ENCODE measurements around the gene CLIC1. TPM values are rescaled to one million over a fixed set of nuclear protein-coding genes. Genes with fewer than 3 reads are reported as not detected.
A peak's percentile ranks its signal among the peaks of the same experiment; 100 is the strongest.

CLIC1 gene
- polyA plus RNA-seq, 5 donors = 265 to 287 (median 272) TPM

GRCh38 chr6:31740397-31741223 lies 4.3 kb upstream of the CLIC1 start:
- DNase-seq = no peak

- peak; percentile 98 to 99 for DNase-seq
Measured at GRCh38 chr6:31739639-31740396, 3.5 kb upstream of the CLIC1 start, which contains the start of gene MSH5. Gene MSH5 (plus strand): TSS chr6:31740005. CDS start chr6:31740467, 462 bp downstream.

GRCh38 chr6:31737991-31738979 lies 2.0 kb upstream of the CLIC1 start:
- DNase-seq = peak; percentile 69 to 78

DNA sequence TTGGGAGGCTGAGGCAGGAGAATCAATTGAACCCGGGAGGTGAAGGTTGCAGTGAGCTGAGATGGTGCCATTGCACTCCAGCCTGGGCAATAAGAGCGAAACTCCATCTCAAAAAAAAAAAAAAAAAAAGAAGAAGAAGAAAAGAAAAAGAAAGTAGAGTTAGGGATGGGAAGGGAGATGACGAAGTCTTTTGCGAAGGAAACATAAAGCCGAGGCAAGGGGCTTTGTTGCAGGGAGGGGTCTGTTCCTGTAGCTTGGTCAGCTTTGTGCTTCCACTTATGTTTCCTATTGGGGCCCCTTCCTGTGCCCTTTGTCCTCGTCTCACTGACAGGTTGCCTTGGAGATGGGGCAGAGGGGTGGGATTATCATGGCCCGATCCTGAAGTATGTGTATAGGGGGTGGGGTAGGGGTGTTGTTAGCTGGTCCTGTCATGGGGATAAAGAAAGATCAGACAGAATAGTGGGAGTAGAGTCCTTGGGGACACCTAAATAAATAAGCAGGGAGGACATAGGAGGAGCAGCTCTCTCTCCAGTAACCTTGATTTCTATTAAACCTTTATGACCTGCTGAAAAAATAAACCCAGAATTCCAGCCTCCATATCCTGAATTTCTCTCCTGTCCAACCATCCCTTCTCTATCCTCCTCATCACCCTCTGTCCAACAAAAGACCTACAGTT lies 1.1 kb upstream of the CLIC1 start:
- peak in 1 of 2 donors; percentile 61 for DNase-seq

GRCh38 chr6:31736768-31737314 lies 511 bp upstream of the CLIC1 start:
- DNase-seq = no peak

- DNase-seq = peak in 1 of 2 donors; percentile 42
Measured at GRCh38 chr6:31734821-31735406, 1.4 kb downstream of the CLIC1 start.

DNA sequence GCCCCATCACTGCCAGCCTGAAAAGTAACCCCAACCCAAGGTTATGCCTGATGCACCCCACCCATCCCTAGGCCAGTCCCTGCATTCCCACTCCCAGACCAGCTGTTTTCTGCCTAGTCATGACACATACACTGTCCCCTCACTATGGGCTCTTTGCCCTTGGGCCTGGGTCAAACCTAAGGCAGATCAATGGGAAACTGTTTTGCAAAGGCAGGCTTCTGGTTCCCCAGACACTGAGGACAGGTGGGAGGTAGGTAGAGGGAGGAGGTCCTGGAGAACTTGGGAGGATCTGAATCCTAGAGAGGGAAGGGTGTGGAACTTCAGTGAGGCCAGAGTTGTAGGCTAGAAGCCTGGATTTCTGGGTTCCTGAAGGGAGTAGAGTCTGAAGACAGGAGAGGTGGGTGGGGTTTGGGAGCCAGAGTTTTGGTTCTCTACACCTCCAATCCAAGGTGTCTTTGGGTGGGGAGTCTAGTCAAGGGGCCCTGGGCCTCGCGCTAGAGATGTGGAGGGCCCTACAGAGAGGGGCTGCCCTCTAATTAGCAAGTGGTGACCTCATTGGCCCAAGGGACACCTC lies 2.0 kb downstream of the CLIC1 start:
- DNase-seq = no peak

DNA sequence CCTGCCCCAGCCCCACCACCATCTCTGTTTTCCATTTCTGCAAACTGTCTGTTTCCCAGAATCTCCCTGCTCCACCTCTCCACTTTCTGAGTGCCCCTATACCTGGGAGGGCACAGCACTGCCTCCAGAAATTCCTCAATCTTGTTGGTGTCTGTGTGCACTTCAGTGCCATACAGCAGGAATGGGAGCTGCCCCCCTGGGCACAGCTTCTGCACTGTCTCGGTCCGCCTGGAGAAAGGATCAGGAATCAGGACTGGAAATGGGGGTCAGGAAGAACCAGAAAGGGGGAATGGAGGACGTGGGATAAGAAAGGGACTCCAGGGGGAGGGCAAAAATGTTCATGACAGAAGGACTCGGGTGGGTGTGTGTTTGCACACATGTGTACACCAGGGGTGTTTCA lies 2.6 kb downstream of the CLIC1 start:
- DNase-seq = no peak

GRCh38 chr6:31732029-31732428 lies 4.3 kb downstream of the CLIC1 start:
- no peak for DNase-seq

GRCh38 chr6:31730631-31731086 lies 5.7 kb downstream of the CLIC1 start:
- DNase-seq = no peak

GRCh38 chr6:31729979-31730630 lies 6.2 kb downstream of the CLIC1 start:
- peak; percentile 96 for DNase-seq

DNA sequence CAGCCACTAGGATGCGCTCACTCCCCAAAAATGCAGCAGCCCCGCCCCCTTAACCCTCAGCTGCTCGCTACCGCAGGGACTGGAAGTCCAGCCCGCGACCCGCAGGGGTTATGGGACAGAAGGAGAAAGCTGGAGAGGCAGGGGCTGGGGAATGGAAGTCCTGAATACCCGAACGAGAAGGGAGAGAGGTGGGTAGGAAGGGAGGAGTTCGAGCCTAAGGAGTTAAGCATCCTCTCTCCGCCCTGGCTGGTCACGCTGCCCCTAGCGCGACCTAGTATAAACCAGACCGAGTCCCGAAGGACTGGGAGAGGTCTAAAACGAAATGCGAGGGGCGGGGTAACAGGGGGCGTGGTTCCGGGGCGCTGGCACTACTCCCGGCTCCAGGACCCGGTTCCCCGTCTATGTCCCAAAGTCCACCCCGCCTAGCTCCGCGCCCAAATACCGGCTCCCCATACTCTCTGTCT lies 6.8 kb downstream of the CLIC1 start:
- DNase-seq = peak; percentile 92 to 94

DNA sequence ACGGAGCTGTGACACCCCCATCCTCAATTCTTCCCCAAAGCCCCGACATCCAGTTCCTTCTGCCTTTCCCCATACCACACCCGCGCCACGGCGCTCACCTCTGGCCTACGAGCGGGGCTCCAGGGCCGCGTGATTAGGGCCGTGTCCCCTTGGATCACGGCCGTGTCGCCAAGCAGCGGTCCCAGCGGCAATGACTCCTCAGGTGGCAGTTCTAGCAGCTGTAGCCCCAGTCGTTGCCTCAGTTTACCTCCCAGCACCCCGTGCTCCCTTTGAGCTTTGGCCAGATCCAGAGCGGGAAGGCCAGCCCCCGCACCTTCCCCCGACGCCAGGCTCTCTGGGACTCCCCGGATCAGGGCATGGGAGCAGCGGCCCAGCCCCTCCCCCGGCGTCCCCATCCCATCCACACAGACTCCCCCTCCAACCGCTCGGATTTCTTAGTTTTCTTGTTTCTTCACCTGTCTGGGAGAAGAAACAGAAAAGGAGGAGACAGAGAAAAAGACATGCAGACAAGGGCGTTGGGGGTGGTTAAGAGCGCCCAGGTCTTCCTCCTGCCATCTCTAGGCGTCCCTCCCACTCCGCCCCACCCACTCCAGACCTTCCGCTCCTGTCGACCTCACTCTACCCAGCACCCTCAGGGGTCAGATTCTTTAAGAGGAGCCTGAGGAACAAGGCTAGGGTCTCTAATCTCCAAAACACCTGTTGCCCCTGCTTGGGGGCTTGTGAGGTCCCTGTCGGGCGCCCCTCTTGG lies 7.4 kb downstream of the CLIC1 start, which contains the start of gene DDAH2:
DDAH2 (minus strand) TSS at position 533 of the 748 bp plus-strand sequence; CDS start at position 395, 138 bp downstream.
- no peak for DNase-seq

DNA sequence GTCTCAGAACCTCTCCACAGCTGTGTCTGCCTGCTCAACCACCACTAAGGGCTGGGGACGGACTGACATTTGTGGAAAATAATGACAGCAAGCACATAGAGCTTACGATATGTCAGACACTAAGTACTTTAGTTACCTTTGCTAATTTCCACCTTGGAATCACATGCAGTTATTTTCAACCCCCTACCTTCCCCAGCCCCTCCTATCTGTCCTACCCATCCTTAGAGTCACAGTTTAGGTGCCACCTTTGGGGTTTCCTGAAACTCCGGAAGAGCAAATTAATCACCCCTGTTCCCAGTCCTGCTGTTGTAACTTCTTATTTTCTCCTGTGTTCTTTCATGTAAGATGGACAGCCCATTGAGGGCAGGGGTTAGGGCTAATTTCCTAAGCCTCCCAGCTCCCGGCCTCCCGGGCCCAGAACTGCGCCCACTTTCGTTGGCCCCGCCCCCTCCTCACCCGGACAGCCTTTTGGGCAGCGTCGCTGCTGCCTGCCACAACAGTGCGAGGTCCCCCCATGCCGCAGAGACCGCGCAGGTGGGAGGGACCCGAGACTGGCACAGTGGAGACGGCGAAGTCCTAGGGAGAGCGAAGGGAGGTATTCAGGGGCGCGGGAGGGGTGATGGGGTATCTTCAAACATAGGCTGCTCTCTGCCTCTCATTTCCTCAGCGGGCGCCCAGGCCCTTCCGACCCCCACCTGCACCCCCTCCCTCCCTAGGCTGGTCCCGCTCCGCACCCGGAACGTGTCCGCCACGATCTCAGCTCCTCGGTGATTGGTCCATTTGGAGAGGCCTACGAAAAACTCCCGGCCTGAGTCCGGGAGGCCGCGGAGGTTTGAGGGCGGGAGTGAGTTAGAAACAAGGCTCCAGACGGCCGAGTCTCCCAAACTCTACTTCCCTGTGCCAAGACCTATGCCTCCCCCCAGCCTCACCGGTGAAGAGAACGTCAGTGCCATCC lies 8.3 kb downstream of the CLIC1 start:
- DNase-seq = no peak

- no peak for DNase-seq
Measured at GRCh38 chr6:31727034-31727716, 9.2 kb downstream of the CLIC1 start.

Measured in right lung (tissue), 5 donors.